NT2/D1 (cell line): Measurements from ENCODE around the gene HSD17B4.
"Not testable (repeated sequence)": the region's sequence is repeated elsewhere in the genome, so short reads cannot be mapped to it uniquely, and the experiment has no call there.

Experiments used
- DNase-seq: peaks from one replicate; pipeline ENCODE4 v3.0.0-alpha.2; 2011; ENCODE audit warnings: low read depth, low spot score
- H3K27me3 ChIP-seq: 2 replicates; pipeline ENCODE4 v1.6.0; 2011; ENCODE audit warnings: mild to moderate bottlenecking; ENCODE audit not compliant: insufficient read length, insufficient read depth
- H3K36me3 ChIP-seq: 2 replicates; pipeline ENCODE4 v1.6.1; 2011; ENCODE audit warnings: mild to moderate bottlenecking, low read length, mixed read lengths; ENCODE audit not compliant: insufficient read depth, insufficient read length
- H3K4me1 ChIP-seq: 2 replicates; pipeline ENCODE4 v1.5.1; 2011; ENCODE audit not compliant: insufficient read depth, insufficient read length
- H3K4me3 ChIP-seq: 2 replicates; pipeline ENCODE4 v1.5.1; 2011; ENCODE audit warnings: low read depth; ENCODE audit not compliant: insufficient read length
- H3K9ac ChIP-seq: 2 replicates; pipeline ENCODE4 v1.6.0; 2011; ENCODE audit warnings: low read depth; ENCODE audit not compliant: insufficient read length
- H3K9me3 ChIP-seq: 2 replicates; pipeline ENCODE4 v1.5.1; 2011; ENCODE audit warnings: mild to moderate bottlenecking, low read length; ENCODE audit not compliant: insufficient read depth
- SUZ12 ChIP-seq: IDR thresholded peaks from 2 replicates; pipeline ENCODE4 v1.6.1; 2011; ENCODE audit not compliant: insufficient read length, insufficient read depth; ENCODE audit errors: extremely low read depth
- YY1 ChIP-seq: IDR thresholded peaks from 2 replicates; pipeline ENCODE4 v1.6.1; 2011; ENCODE audit not compliant: insufficient read length, insufficient read depth
- ZNF274 ChIP-seq: IDR thresholded peaks from 2 replicates; pipeline ENCODE4 v1.6.1; 2011; ENCODE audit warnings: mild to moderate bottlenecking, low read depth, low read length

Gene HSD17B4

GRCh38 chr5:119420169-119420568, 32.1 kb upstream of the HSD17B4 start:
- Histone ChIP-seq H3K4me1 (peaks cover 2% of the 10 kb centered on the region), H3K9me3 (no peaks in the 10 kb centered on the region), H3K9ac (no peak overlapping the region), H3K4me3 (no peak overlapping the region), H3K36me3 (no peaks in the 10 kb centered on the region), H3K27me3 (no peaks in the 10 kb centered on the region)
- no peak for DNase-seq
- TF ChIP-seq YY1: no peak
- TF ChIP-seq ZNF274: no peak
- TF ChIP-seq SUZ12: no peak

DNA sequence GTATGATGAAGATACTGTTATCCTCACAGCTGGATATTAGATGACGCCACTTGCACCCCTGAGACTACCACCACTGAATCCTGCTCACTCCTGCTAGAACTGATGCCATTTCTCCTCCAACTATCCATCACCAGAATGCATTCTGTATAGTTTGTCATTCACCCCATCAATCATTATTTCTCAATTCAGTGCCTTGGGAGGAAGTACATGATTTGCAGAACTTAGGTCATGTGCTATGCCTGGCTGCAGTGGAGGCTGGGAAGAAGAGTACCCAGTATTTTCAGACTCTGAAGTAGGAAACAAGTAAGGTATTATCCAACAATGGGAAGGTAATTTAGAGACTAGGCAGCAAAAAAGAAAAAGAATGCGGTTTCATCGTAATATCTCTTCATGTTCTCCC, 26.2 kb upstream of the HSD17B4 start:
- Histone ChIP-seq H3K4me3 (no peak overlapping the region), H3K9ac (no peak overlapping the region), H3K9me3 (no peaks in the 10 kb centered on the region; the same call in 1 of the 2 replicates), H3K4me1 (no peaks in the 10 kb centered on the region), H3K36me3 (no peaks in the 10 kb centered on the region), H3K27me3 (no peaks in the 10 kb centered on the region)
- no peak for TF ChIP-seq ZNF274
- DNase-seq: no peak

GRCh38 chr5:119427060-119427459, 25.2 kb upstream of the HSD17B4 start:
- no peaks in the 10 kb centered on the region for H3K4me1 ChIP-seq
- TF ChIP-seq YY1 (no peak), SUZ12 (no peak), ZNF274 (no peak)

GRCh38 chr5:119427596-119427995, 24.7 kb upstream of the HSD17B4 start:
- H3K9me3 ChIP-seq, DNase-seq, H3K4me3 ChIP-seq, H3K27me3 ChIP-seq, H3K9ac ChIP-seq, H3K4me1 ChIP-seq, H3K36me3 ChIP-seq: not testable (repeated sequence)

More at GRCh38 chr5:119427060-119427459, 25.2 kb upstream of the HSD17B4 start:
- Histone ChIP-seq H3K36me3 (no peaks in the 10 kb centered on the region), H3K9me3 (no peaks in the 10 kb centered on the region; the same call in 1 of the 2 replicates), H3K27me3 (no peaks in the 10 kb centered on the region), H3K4me3 (no peak overlapping the region), H3K9ac (no peak overlapping the region)
- no peak for DNase-seq

DNA sequence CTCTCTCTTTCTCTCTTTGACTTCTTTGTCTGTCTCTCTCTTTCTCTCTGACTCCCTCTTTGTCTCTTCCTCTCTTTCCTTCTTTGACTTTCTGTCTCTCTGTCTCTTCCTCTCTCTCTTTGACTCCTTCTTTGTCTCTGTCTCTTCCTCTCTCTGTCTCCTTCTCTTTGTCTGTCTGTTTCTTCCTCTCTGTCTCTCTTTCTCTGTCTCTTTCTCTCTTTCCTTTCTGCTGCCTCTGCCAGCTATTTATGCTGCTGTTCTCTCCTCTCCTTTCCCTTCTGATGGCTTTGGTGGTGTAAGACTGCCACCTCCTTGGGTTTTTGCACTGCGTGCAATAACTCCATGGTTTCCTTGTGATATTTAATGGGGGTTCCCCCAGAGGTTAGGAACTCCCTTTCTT, 24.1 kb upstream of the HSD17B4 start:
- H3K4me1 ChIP-seq, H3K4me3 ChIP-seq, H3K9ac ChIP-seq, H3K27me3 ChIP-seq, DNase-seq, H3K9me3 ChIP-seq, H3K36me3 ChIP-seq: not testable (repeated sequence)

DNA sequence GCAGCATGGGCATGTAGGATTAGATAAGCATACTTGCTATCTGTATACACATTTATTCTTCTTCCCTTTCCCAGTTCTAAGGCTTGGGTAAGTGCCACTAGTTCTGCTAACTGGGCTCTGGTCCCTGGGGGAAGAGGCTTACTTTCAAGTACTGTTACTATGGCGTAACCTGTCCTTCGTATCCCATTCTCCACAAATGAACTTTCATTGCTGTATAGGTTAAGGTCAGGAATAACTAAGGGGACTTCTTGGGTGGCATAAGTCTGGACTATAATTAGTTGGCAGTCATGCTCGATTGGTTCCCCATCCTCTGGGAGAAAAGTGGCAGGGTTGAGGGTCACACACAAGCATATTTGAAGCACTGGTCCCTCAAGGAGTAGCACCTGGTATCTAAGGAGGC, 23.7 kb upstream of the HSD17B4 start:
- H3K4me3 ChIP-seq, DNase-seq, H3K9me3 ChIP-seq, H3K4me1 ChIP-seq, H3K36me3 ChIP-seq, H3K9ac ChIP-seq, H3K27me3 ChIP-seq: not testable (repeated sequence)

- not testable (repeated sequence) for H3K36me3 ChIP-seq, H3K9ac ChIP-seq, H3K4me1 ChIP-seq, H3K9me3 ChIP-seq, H3K4me3 ChIP-seq, H3K27me3 ChIP-seq, DNase-seq
Measured at GRCh38 chr5:119432674-119433237, 19.5 kb upstream of the HSD17B4 start.

DNA sequence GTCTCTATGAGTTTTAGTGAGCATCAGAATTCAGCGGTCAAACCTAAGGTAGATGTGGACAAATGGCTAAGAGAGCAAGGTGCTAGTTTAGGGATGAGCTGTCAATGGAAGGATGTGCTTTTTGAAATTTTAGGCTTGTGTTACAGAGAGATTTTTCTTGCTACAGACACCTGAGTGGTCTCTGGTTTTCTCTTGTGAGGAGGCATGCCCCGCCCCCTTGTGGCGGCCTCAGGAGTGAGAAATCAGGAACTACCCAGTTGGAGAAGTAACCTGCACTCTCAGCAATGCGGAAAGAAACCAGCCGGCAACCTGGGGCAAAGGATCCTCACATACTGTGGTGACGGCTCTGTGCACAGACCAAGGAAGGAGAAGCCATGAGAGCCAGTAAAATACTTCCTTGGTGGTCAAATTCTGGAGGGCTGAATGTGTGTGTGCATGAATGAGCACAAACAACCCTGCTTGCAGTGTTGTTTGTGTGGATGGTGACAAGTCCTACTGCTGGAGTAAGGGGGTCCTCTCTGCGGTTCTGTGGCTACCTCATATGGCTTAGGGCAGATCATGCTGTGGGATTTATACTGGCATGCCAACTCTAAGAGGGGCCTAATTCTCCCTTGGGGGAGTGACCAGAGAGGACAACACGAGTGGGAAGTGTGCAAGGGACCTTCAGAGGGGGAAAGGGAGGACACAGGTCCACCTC, 16.7 kb upstream of the HSD17B4 start:
- peaks cover 5% of the 10 kb centered on the region; the same call in 1 of the 2 replicates for H3K9me3 ChIP-seq

DNA sequence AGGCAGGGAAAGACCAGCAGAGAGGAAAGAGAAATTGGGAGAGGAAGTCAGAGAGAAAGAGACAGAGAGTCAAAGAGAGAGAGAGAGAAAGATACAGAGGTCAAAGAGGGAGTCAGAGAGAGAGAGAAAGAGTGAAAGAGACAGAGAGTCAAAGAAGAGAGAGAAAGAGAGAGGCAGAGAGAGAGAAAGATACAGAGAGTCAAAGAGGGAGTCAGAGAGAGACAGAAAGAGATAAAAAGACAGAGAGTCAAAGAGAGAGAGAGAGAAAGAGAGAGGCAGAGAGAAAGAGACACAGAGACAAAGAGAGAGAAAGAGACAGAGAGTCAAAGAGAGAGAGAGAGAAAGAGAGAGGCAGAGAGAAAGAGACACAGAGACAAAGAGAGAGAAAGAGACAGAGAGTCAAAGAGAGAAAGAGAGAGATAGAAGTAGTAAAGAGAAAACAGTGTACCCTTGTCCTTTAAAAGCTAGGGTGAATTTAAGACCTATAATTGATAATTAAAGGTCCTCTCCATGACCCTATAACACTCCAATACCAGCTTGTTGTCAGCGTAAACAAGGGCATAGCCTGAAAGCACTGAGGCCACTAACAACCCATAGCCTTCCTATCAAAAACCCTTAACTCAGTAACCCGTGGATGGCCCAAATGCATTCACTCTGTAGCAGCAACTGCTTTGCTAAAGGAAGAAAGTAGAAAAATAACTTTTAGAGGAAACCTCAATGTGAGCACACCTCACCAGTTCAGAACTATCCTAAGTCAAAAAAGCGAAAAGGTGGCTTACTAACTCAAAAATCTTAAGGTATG, 14.3 kb upstream of the HSD17B4 start:
- DNase-seq, H3K36me3 ChIP-seq, H3K9ac ChIP-seq: not testable (repeated sequence)

More for the DNA sequence above, 16.7 kb upstream of the HSD17B4 start:
- Histone ChIP-seq H3K27me3 (no peaks in the 10 kb centered on the region), H3K36me3 (no peaks in the 10 kb centered on the region), H3K9ac (no peak overlapping the region), H3K4me3 (no peak overlapping the region), H3K4me1 (no peaks in the 10 kb centered on the region)
- TF ChIP-seq YY1: no peak
- no peak for TF ChIP-seq SUZ12
- TF ChIP-seq ZNF274: no peak
- no peak for DNase-seq

GRCh38 chr5:119438587-119438917, 13.7 kb upstream of the HSD17B4 start:
- H3K36me3 ChIP-seq, H3K4me3 ChIP-seq, H3K9me3 ChIP-seq, DNase-seq, H3K9ac ChIP-seq, H3K27me3 ChIP-seq, H3K4me1 ChIP-seq: not testable (repeated sequence)

More for the DNA sequence above, 14.3 kb upstream of the HSD17B4 start:
- H3K9me3 ChIP-seq, H3K27me3 ChIP-seq, H3K4me1 ChIP-seq, H3K4me3 ChIP-seq: not testable (repeated sequence)
